Suppressor macrophage treated with lipopolysaccharide for 1 hour (primary cell): ENCODE results near the gene RAD52.

ENCODE experiments used
- DNase-seq, 3 donors: peaks; one replicate each; pipeline ENCODE4 v3.0.0-alpha.2; 2020 to 2022

The RAD52 gene

GRCh38 chr12:949453-950191 is at the start of gene RAD52:
Gene RAD52 (minus strand): TSS chr12:949694. CDS start chr12:933058, 16,636 bp downstream.
- DNase-seq = peak; percentile 98 to 99 (median 99)

GRCh38 chr12:998020-998874 is 48.8 kb upstream of the RAD52 start:
- no peak for DNase-seq

- DNase-seq = no peak
These were observed 48.0 kb upstream of the RAD52 start for GRCh38 chr12:997505-997904.

DNA sequence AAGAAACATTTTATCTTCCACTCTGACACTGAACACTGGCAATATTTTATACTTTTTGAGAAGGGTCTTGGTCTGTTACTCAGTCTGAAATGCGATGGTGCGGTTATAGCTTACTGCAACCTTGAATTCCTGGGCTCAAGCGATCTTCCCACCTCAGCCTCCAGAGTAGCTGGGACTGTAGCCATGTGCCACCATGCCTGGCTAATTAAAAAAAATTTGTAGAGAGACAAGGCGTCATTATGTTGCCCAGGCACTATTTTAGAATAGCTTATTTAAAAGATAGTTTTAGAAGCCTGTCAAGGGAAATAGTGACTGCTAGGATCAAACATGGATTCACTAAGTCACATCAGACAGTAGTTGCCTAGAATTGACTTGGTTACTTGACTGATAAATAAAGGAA is 47.4 kb upstream of the RAD52 start:
- no peak for DNase-seq

GRCh38 chr12:992647-993046 is 43.2 kb upstream of the RAD52 start:
- DNase-seq = no peak

DNA sequence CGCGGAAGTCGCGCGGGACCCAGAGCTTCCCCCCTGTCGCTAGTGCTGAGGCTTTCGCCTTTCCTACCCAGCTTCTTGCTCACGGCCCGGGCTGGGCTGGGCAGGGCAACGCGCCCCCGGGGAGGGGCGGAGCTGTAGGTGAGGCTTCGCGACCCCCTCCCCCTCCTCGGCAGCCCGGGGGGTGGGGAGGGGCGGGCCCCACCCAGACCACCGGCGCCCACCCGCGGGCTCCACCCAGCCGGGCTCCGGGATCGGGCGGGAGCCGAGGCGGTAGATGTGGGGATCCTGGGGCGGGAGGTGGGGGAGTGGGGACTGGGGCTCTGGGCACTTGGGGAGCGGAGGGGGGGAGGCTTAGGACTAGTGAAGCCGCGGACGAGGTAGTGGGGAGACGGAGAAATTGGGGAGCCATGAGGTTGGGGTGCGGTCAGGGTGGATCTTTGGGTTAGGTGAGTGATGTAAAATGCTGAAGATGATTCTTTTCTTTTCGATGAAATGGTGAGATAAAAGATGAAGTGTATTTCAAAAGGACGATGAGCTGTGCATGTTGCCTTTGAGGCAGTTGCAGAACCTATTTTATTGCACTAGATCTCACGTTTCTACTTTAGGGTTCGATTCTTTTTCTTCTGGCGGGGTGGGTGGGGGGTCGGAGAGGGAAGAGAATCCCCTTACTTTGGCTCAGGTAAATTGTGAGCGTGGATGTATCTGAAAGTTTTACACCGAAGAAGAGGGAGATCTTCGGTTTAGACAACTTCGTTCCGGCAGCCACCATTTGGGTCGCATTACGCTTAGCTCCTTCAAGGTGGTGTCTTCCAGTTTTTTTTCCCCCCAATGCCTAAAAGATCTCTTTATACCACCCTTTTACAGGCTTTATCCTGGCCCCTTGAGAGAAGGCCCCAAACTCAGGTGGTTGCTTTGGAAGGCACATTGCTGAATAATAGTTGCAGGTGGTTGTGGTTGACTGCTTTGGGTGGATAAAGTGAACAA is 42.1 kb upstream of the RAD52 start:
- DNase-seq = peak in 1 of 3 donors; percentile 9

DNA sequence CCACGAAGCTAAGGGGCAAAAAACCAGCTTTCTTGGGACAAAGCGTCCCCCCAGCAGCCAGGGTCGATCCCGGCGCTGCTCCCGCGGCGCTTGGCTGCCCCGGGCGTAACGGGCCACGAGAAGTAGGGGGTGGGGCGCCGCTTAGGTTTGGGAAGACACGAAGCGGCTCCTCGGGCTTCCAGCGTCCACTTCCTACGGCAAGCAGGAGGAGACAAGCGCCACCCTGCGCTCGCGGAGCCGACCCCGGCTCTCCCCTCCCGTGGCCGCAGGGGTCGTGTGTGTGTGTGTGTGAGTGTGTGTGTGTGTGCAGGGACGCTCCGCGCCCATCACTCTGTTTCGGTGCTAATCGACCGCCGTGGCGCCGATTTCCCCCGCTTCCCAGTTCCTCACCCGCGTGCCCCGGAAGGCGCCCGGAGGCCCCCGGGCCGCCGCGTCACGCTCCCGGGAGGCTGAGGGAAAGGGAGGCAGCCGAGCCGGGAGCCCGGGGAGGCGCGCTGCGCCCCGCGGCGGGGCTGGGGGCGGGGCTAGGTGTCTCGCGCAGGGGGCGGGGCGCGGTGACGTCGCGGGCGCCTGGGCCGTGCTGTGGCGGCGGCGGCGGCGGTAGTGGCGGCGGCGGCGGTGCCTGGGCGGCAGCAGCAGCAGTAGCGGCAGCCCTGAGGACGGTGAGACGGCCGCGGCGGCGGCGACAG is 41.3 kb upstream of the RAD52 start, which contains the start of gene ERC1:
ERC1 (plus strand) TSS at position 563 of the 689 bp plus-strand sequence. CDS start 36,681 bp downstream, outside the sequence.
- DNase-seq = peak; percentile 87 to 98 (median 94)

- peak; percentile 69 to 79 (median 76) for DNase-seq
These were observed 40.5 kb upstream of the RAD52 start for GRCh38 chr12:989751-990660.

- no peak for DNase-seq
These were observed 39.6 kb upstream of the RAD52 start for GRCh38 chr12:989051-989450.

DNA sequence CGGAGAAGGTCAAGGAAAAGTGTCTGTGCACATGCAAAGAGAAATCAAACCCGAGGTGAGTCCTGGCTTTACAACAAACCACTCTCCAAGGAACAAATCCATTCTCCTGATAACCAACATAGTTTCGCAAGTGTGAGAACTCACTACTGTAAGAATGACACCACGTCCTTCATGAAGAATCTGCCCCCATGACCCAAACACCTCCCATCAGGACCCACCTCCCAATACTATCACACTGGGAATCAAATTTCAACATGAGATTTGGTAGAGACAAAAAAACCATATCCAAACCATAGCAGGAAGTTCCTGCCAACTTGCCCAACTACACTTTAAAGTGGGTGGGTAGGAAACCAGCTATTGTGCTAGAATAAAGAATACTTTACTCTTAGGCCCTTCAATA is 39.2 kb upstream of the RAD52 start:
- peak in 2 of 3 donors; percentile 35 to 38 for DNase-seq

GRCh38 chr12:981961-982360 is 32.5 kb upstream of the RAD52 start:
- peak; percentile 57 to 68 (median 64) for DNase-seq

- no peak for DNase-seq
These were observed 31.8 kb upstream of the RAD52 start for GRCh38 chr12:981176-981828.

GRCh38 chr12:979349-979748 is 29.9 kb upstream of the RAD52 start:
- DNase-seq = no peak

GRCh38 chr12:977156-977555 is 27.7 kb upstream of the RAD52 start:
- DNase-seq = peak in 2 of 3 donors; percentile 8 to 24

DNA sequence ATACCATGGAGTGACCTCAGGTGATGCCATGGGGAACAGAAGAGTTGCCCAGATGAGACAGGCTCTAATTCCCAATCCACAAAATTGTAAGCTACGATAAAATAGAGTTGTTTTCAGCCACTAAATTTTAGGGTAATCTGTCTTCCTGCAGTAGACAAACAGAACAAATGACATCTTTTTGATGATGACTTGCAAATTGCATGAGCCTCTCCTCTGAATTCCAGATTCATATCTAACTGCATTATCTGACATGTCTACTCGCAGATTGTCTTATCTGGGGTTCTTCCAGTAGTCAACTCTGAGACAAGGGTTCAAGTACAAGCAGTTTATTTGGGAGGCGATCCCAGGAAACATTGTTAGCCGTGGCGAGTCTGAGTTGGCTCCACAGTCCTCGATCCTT is 27.1 kb upstream of the RAD52 start:
- no peak for DNase-seq

- DNase-seq = no peak
These were observed 24.9 kb upstream of the RAD52 start for GRCh38 chr12:974271-974862.

DNA sequence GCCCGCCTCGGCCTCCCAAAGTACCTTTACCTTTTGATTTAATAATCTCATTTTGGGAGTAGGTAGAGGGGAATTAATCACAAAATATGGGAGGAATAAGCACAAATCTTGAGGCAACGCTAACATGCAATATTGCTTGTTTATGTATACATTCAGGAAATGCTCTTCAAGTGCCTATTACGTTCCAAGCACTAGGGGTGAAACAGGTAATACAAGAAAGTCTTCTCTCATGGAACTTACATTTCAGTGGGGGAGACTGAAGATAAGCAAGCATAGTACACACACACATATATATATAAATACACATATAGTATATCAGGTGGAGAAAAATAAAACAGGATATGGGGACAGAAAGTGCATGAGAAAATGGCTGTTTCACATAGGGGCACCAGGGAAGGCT is 22.5 kb upstream of the RAD52 start:
- no peak for DNase-seq

DNA sequence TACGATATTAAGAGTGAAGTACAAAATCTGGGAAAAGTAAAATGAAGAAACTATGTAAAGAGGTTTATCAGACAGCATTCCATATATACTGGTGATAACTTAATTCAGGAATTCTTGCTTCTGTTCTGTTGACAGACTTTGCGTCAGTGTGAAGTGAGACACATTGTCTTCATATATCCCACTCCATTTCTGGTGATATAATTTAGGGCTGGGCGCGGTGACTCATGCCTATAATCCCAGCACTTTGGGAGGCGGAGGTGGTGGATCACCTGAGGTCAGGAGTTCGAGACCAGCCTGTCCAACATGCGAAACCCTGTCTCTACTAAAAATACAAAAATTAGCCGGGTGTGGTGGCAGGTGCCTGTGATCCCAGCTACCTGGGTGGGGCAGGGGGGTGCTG is 20.3 kb upstream of the RAD52 start:
- no peak for DNase-seq

- DNase-seq = no peak
These were observed 19.1 kb upstream of the RAD52 start for GRCh38 chr12:968545-968944.

GRCh38 chr12:967641-968040 is 18.1 kb upstream of the RAD52 start:
- no peak for DNase-seq
